ENCODE measurements around the gene YES1. TPM values are rescaled to one million over a fixed set of nuclear protein-coding genes. Genes with fewer than 3 reads are reported as not detected.

Gene YES1
- total and polyA plus RNA-seq, 2 donors (not counting 3 experiments of a cell fraction or from before 2014, with no cell fraction given) = 16.5 to 92.3 TPM

- H2AFZ ChIP-seq (ENCODE audit: low read depth, low read length) = no peak overlapping the region
- FAIRE-seq = no peak
- no TSS peak for BruUV-seq (replicated peaks)
- ChIA-PET CTCF (interaction anchor here (0.8 to 1.5 kb wide), 2 partner anchors 9 to 82 kb away, joined by 3 to 5 read pairs; no protein-coding TSS in a partner anchor), POLR2A (no interaction called here)
- dilution Hi-C loops (cut with MboI; ENCODE audit: extremely low pct_ligation_motif_present, low sequenced_read_pairs) (no loop called here), intact Hi-C loops (cut with micrococcal nuclease) (no loop called here)
- peaks cover 47% of the 10 kb centered on the region for H3K79me2 ChIP-seq (ENCODE audit: control insufficient read depth, insufficient read depth, low read length)
- peaks cover 0 to 5% of the 10 kb centered on the region in 2 experiments for H3K36me3 ChIP-seq (ENCODE audit: control insufficient read depth in 2 of 2, extremely low read depth in 1 of 2, insufficient read depth in 2 of 2, low read length in 2 of 2)
- H3K27ac ChIP-seq (ENCODE audit: insufficient read depth, low read depth, low read length) = no peak overlapping the region
- H3K9me3 ChIP-seq (replicated peaks; ENCODE audit: control insufficient read depth, insufficient read depth, low read length) = no peaks in the 10 kb centered on the region
- H3K27me3 ChIP-seq (ENCODE audit: control insufficient read depth in 2 of 2, insufficient read depth in 2 of 2, low read length in 2 of 2) = no peaks in the 10 kb centered on the region
- H3K9ac ChIP-seq (replicated peaks; ENCODE audit: extremely low read depth, insufficient read depth, low read length) = no peak overlapping the region
- peaks cover 12% of the 10 kb centered on the region for H3K4me1 ChIP-seq (ENCODE audit: control insufficient read depth, extremely low read depth, insufficient read depth, low read length)
- DNase-seq (ENCODE audit: low read depth, low spot score) = no peak
- no peak overlapping the region for H3K4me2 ChIP-seq (ENCODE audit: insufficient read depth, low read length)
- no peaks in the 10 kb centered on the region for H4K20me1 ChIP-seq (replicated peaks; ENCODE audit: control insufficient read depth, extremely low read depth, insufficient read depth, low read length)
- no peaks in the 10 kb centered on the region for H3K9me1 ChIP-seq (replicated peaks; ENCODE audit: control insufficient read depth, extremely low read depth, insufficient read depth, low read length)
- no peak for TF ChIP-seq POLR2AphosphoS5 (IDR thresholded peaks at IDR 0.05; ENCODE audit: insufficient read depth, low read depth, low read length)
- no peak for TF ChIP-seq MAX (IDR thresholded peaks at IDR 0.05; ENCODE audit: insufficient read depth, insufficient read length)
- no peak for TF ChIP-seq JUN (IDR thresholded peaks at IDR 0.05; ENCODE audit: borderline replicate concordance, insufficient read depth, insufficient read length, low read depth)
- TF ChIP-seq POLR2A (IDR thresholded peaks at IDR 0.05; ENCODE audit: low read depth, low read length) = no peak
- no peak for TF ChIP-seq FOS (IDR thresholded peaks at IDR 0.05; ENCODE audit: borderline replicate concordance, insufficient read depth, low read length)
- no peak for TF ChIP-seq MYC (IDR thresholded peaks at IDR 0.05; ENCODE audit: low read depth, low read length)
- no peak for TF ChIP-seq CTCF (IDR thresholded peaks at IDR 0.05; ENCODE audit: extremely low read depth in 1 of 2, insufficient read depth in 1 of 2, low read depth in 1 of 2, low read length in 2 of 2)
- TF ChIP-seq GATA2 (IDR thresholded peaks at IDR 0.05; ENCODE audit: insufficient read depth, insufficient read length, low read depth, low read length) = no peak
- no peak for TF ChIP-seq EZH2 (IDR thresholded peaks at IDR 0.05; ENCODE audit: borderline replicate concordance, low read depth, low read length, severe bottlenecking)
- no peak overlapping the region for H3K4me3 ChIP-seq (replicated peaks in 1 of 3; ENCODE audit: insufficient read depth in 1 of 3, low read depth in 1 of 3, low read length in 3 of 3)
Observed at GRCh38 chr18:706405-706804, 105.6 kb downstream of the YES1 start.

All from endothelial cell of umbilical vein (primary cell).